Testis (tissue), 3 donors: ENCODE data around the gene PWWP2B. TPM values are rescaled to one million over a fixed set of nuclear protein-coding genes. Genes with fewer than 3 reads are reported as not detected.

Source experiments
- DNase-seq: peaks from one replicate; pipeline ENCODE4 v3.0.0-alpha.2; 2019
- H3K27ac ChIP-seq, 2 donors: fragments of 200-600 bp; sonication (generic); one replicate each; pipeline ENCODE4 v1.5.1; 2019
- H3K27me3 ChIP-seq: fragments of 200-600 bp; sonication (generic); one replicate; pipeline ENCODE4 v1.5.1; 2019
- H3K36me3 ChIP-seq: fragments of 200-600 bp; sonication (generic); one replicate; pipeline ENCODE4 v1.5.1; 2017; ENCODE audit warnings: low read depth; ENCODE audit errors: missing control alignments
- H3K4me1 ChIP-seq: fragments of 200-600 bp; sonication (generic); one replicate; pipeline ENCODE4 v1.5.1; 2019
- H3K4me3 ChIP-seq, 2 donors: fragments of 200-600 bp; sonication (generic); one replicate each; pipeline ENCODE4 v1.5.1; 2017 to 2019
- H3K9me3 ChIP-seq: fragments of 200-600 bp; sonication (generic); one replicate; pipeline ENCODE4 v1.5.1; 2017
- POLR2A ChIP-seq: fragments of 450-650 bp; IDR thresholded peaks from one replicate; pipeline ENCODE4 v1.6.1; 2017; ENCODE audit warnings: antibody characterized with exemption, mild to moderate bottlenecking, moderate library complexity
- WGBS, 2 donors: methylation state at CpG; one replicate each; pipeline ENCODE4 v1.1.5; 2018; 5-methylcytosine and 5-hydroxymethylcytosine counted together
- intact Hi-C: fragments of 100-400 bp; cut with DNase I; formaldehyde crosslinking; loops from one replicate; pipeline ENCODE4 v1.15.1; 2023; ENCODE audit warnings: low total_unique reads
- polyA plus RNA-seq: library from polyadenylated mRNA; stranded (reverse); fragments of 350-450 nt; fragmentation: Illumina TruSeq; extraction: RNeasy Lipid Tissue Mini Kit (QIAGEN cat#74804); gene quantifications from one replicate; pipeline ENCODE4 v1.2.3, GENCODE V29; 2014; ENCODE audit warnings: low read depth, low replicate concordance; ENCODE audit not compliant: insufficient read depth
- total RNA-seq, 2 donors: library from RNA; depleted of rRNA; stranded (reverse); fragments of >200 nt; gene quantifications; one replicate each; pipeline ENCODE4 v1.2.3, GENCODE V29; 2016
- TF ChIP-seq, protein P1 (sequence below), 3 experiments: fragments of 450-650 bp in 2 of 3; fragments of 200-600 bp in 1 of 3; sonication (generic) in 1 of 3; IDR thresholded peaks; one replicate each; pipeline ENCODE4 v1.5.1; 2016 to 2019; ENCODE audit warnings: antibody characterized with exemption in 3 of 3, mild to moderate bottlenecking in 2 of 3, moderate library complexity in 1 of 3

PWWP2B gene
- total and polyA plus RNA-seq, 3 donors from 2014 or later, result 16.0 to 45.1 (median 32.6) TPM

- 70 to 80% methylated on average over 9 to 16 of the region's 16 CpGs for WGBS, 2 donors
- Histone ChIP-seq H3K27ac (peak overlapping the region; percentile 87 to 91), H3K4me3 (no peak overlapping the region), H3K36me3 (no peaks in the 10 kb centered on the region), H3K9me3 (no peaks in the 10 kb centered on the region), H3K4me1 (peaks cover 53% of the 10 kb centered on the region), H3K27me3 (no peaks in the 10 kb centered on the region)
- intact Hi-C loops, result no loop called here
- no peak for DNase-seq
- TF ChIP-seq POLR2A, result no peak
- TF ChIP-seq, protein P1, sequence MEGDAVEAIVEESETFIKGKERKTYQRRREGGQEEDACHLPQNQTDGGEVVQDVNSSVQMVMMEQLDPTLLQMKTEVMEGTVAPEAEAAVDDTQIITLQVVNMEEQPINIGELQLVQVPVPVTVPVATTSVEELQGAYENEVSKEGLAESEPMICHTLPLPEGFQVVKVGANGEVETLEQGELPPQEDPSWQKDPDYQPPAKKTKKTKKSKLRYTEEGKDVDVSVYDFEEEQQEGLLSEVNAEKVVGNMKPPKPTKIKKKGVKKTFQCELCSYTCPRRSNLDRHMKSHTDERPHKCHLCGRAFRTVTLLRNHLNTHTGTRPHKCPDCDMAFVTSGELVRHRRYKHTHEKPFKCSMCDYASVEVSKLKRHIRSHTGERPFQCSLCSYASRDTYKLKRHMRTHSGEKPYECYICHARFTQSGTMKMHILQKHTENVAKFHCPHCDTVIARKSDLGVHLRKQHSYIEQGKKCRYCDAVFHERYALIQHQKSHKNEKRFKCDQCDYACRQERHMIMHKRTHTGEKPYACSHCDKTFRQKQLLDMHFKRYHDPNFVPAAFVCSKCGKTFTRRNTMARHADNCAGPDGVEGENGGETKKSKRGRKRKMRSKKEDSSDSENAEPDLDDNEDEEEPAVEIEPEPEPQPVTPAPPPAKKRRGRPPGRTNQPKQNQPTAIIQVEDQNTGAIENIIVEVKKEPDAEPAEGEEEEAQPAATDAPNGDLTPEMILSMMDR (IDR thresholded peaks at IDR 0.05), result no peak
These were observed 9.8 kb downstream of the PWWP2B start for GRCh38 chr10:132406750-132407149.

- no peak overlapping the region for H3K4me3 ChIP-seq
- intact Hi-C loops, result no loop called here
- no peak for TF ChIP-seq POLR2A
- TF ChIP-seq, protein P1 (IDR thresholded peaks at IDR 0.05), result no peak
- DNase-seq, result peak; percentile 92
- no peaks in the 10 kb centered on the region for H3K27me3 ChIP-seq
- no peaks in the 10 kb centered on the region for H3K9me3 ChIP-seq
- H3K27ac ChIP-seq, result peak overlapping the region; percentile 87 to 91
- no peaks in the 10 kb centered on the region for H3K36me3 ChIP-seq
- H3K4me1 ChIP-seq, result peaks cover 58% of the 10 kb centered on the region
- 68% methylated on average over 8 of the region's 12 CpGs; no CpG with 5 or more reads in 1 of the 2 donors for WGBS, 2 donors
These were observed 10.3 kb downstream of the PWWP2B start for GRCh38 chr10:132407243-132407746.

DNA sequence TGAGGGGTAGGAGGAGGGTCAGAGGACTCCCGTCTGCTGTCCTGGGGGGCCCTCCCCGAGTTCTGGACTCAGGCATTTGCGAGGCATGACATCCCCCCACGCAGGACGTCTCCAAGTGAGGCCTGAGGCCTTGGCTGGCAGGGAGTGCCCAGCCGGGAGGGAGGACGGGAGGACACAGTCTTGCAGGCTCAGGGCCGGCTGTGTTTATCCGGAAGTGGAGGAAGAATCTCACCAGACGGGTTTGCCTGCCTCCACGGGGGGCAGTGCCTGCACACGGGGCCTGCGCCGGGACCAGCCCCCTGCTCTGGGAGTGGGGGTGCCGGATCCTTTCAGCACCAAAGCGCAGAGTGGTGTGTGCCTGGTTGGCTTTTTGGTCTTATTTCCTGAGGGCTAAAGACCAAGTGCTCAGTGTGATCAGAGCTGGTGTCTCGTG is 10.9 kb downstream of the PWWP2B start:
- Histone ChIP-seq H3K4me3 (no peak overlapping the region), H3K9me3 (no peaks in the 10 kb centered on the region), H3K4me1 (peaks cover 63% of the 10 kb centered on the region), H3K36me3 (no peaks in the 10 kb centered on the region), H3K27me3 (no peaks in the 10 kb centered on the region), H3K27ac (peak overlapping the region; percentile 87 to 91)
- 35 to 45% methylated on average over 7 to 17 of the region's 17 CpGs for WGBS, 2 donors
- DNase-seq, result peak; percentile 92
- TF ChIP-seq POLR2A, result no peak
- TF ChIP-seq, protein P1 (IDR thresholded peaks at IDR 0.05), result no peak
- intact Hi-C loops, result no loop called here

- TF ChIP-seq, protein P1 (IDR thresholded peaks at IDR 0.05), result no peak
- no peak for TF ChIP-seq POLR2A
- Histone ChIP-seq H3K9me3 (no peaks in the 10 kb centered on the region), H3K27ac (peak overlapping the region; percentile 87 to 91), H3K4me3 (no peak overlapping the region), H3K4me1 (peaks cover 64% of the 10 kb centered on the region), H3K36me3 (no peaks in the 10 kb centered on the region), H3K27me3 (no peaks in the 10 kb centered on the region)
- DNase-seq, result peak; percentile 71
- WGBS, 2 donors, result 20 to 49% methylated on average over 3 to 20 of the region's 20 CpGs
- intact Hi-C loops, result no loop called here
These were observed 11.4 kb downstream of the PWWP2B start for GRCh38 chr10:132408367-132408781.
